Trophoblast cell (in vitro differentiated cells and primary cell): ENCODE data around the gene EHD4.

Experiments used
- DNase-seq, 2 donors: peaks; one replicate each; pipeline ENCODE4 v3.0.0-alpha.2; 2016
- H2AFZ ChIP-seq: 2 replicates; pipeline ENCODE4 v1.6.1; 2013; ENCODE audit warnings: low read length, moderate library complexity, mild to moderate bottlenecking; ENCODE audit not compliant: insufficient read depth, poor library complexity
- H2AK5ac ChIP-seq: 2 replicates; pipeline ENCODE4 v1.6.1; 2013; ENCODE audit warnings: mild to moderate bottlenecking, low read length
- H2BK120ac ChIP-seq: 2 replicates; pipeline ENCODE4 v1.6.1; 2013; ENCODE audit warnings: low read length, mild to moderate bottlenecking, moderate library complexity; ENCODE audit not compliant: insufficient read depth, poor library complexity
- H2BK12ac ChIP-seq: 2 replicates; pipeline ENCODE4 v1.6.1; 2013; ENCODE audit warnings: mild to moderate bottlenecking, low read length, moderate library complexity
- H2BK5ac ChIP-seq: 2 replicates; pipeline ENCODE4 v1.6.1; 2013; ENCODE audit warnings: low read length, low read depth, moderate library complexity, mild to moderate bottlenecking; ENCODE audit not compliant: poor library complexity
- H3K14ac ChIP-seq: 2 replicates; pipeline ENCODE4 v1.6.1; 2013; ENCODE audit warnings: mild to moderate bottlenecking, low read length
- H3K18ac ChIP-seq: 2 replicates; pipeline ENCODE4 v1.6.1; 2013; ENCODE audit warnings: mild to moderate bottlenecking, low read length
- H3K23ac ChIP-seq: 2 replicates; pipeline ENCODE4 v1.6.1; 2013; ENCODE audit warnings: low read length
- H3K27ac ChIP-seq: 2 replicates; pipeline ENCODE4 v1.5.1; 2013; ENCODE audit warnings: low read depth, mild to moderate bottlenecking, inconsistent platforms, low read length, moderate library complexity
- H3K27me3 ChIP-seq: 2 replicates; pipeline ENCODE4 v1.6.1; 2013; ENCODE audit warnings: inconsistent platforms, mild to moderate bottlenecking, low read length, moderate library complexity; ENCODE audit not compliant: insufficient read depth
- H3K36me3 ChIP-seq, 2 experiments: 1 replicate in 1 of 2; 2 replicates in 1 of 2; pipeline ENCODE4 v1.6.1; 2013; ENCODE audit warnings: low read length in 2 of 2, mild to moderate bottlenecking in 2 of 2, moderate library complexity in 1 of 2; ENCODE audit not compliant: insufficient read depth in 2 of 2, control insufficient read depth in 1 of 2
- H3K4ac ChIP-seq: 2 replicates; pipeline ENCODE4 v1.6.1; 2013; ENCODE audit warnings: low read depth, mild to moderate bottlenecking, low read length, moderate library complexity
- H3K4me1 ChIP-seq, 2 experiments: 1 replicate in 1 of 2; 2 replicates in 1 of 2; pipeline ENCODE4 v1.6.1; 2013; ENCODE audit warnings: low read length in 2 of 2, mild to moderate bottlenecking in 2 of 2, moderate library complexity in 1 of 2; ENCODE audit not compliant: insufficient read depth in 2 of 2, control insufficient read depth in 1 of 2
- H3K4me2 ChIP-seq: 2 replicates; pipeline ENCODE4 v1.6.1; 2013; ENCODE audit warnings: inconsistent platforms, mild to moderate bottlenecking, low read length, moderate library complexity
- H3K4me3 ChIP-seq: 2 replicates; pipeline ENCODE4 v1.5.1; 2013; ENCODE audit warnings: mild to moderate bottlenecking, low read depth, low read length, inconsistent platforms
- H3K79me1 ChIP-seq: one replicate; pipeline ENCODE4 v1.6.1; 2013; ENCODE audit warnings: low read length
- H3K79me2 ChIP-seq: 2 replicates; pipeline ENCODE4 v1.6.1; 2013; ENCODE audit warnings: low read length, mild to moderate bottlenecking; ENCODE audit not compliant: control insufficient read depth, insufficient read depth, poor library complexity
- H3K9ac ChIP-seq: 2 replicates; pipeline ENCODE4 v1.6.1; 2013; ENCODE audit warnings: mild to moderate bottlenecking, low read length
- H3K9me3 ChIP-seq: 2 replicates; pipeline ENCODE4 v1.6.1; 2013; ENCODE audit warnings: low read depth, mild to moderate bottlenecking, control low read depth, inconsistent platforms, low read length; ENCODE audit not compliant: insufficient read depth
- H4K12ac ChIP-seq: 2 replicates; pipeline ENCODE4 v1.6.1; 2013; ENCODE audit warnings: low read depth, mild to moderate bottlenecking, low read length, moderate library complexity
- H4K8ac ChIP-seq: 2 replicates; pipeline ENCODE4 v1.6.1; 2013; ENCODE audit warnings: low read depth, mild to moderate bottlenecking, low read length, moderate library complexity
- H4K91ac ChIP-seq: one replicate; pipeline ENCODE4 v1.6.1; 2013; ENCODE audit warnings: low read depth, mild to moderate bottlenecking, low read length, moderate library complexity
- WGBS: extraction: QIAGEN DNeasy Blood & Tissue Kit; methylation state at CpG from one replicate; pipeline ENCODE4 v1.1.7; 2013; ENCODE audit warnings: missing lambda C conversion rate; ENCODE audit not compliant: insufficient read length, insufficient coverage; ENCODE audit errors: extremely low coverage; 5-methylcytosine and 5-hydroxymethylcytosine counted together

The EHD4 gene

DNA sequence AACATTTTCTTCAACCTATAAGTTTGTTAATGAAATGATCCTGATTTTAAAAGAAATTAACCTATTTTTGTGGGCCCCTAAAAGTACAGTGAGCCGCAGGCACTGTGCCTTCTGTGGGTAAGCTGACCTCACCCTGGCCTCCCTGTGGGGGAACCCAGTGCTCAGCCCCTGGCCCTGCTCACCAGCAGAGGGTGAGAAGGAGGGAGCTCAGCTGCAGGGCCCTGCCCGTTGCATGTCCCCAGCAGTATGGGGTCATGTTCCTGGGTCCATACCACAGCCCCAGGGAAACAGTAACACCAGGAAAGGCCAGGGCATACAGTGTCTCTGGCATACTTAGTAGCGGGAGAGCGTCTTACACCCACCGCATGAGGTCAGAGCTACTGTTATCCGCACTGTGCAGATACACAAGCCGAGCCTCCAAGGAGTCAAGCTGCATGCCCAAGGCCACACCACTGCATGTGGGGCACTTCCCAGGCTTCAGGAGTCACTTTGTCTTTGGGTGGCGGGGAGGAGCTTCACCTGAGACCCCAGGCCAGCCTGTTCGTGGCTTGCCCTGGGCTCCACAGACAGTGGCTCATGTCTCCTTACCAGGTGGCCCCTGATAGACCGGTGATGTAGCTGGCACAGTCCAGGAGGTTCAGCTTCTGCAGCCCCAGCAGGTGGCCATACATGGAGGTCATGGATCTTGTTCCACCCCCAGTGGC lies 22.6 kb upstream of the EHD4 start:
- H2BK5ac ChIP-seq, result no peak overlapping the region
- H2BK120ac ChIP-seq, result no peak overlapping the region
- H3K9ac ChIP-seq, result no peak overlapping the region
- DNase-seq, result no peak
- no peak overlapping the region for H3K4ac ChIP-seq
- H3K9me3 ChIP-seq, result peaks cover 3% of the 10 kb centered on the region
- no peak overlapping the region for H3K27ac ChIP-seq
- H4K12ac ChIP-seq, result no peak overlapping the region
- no peaks in the 10 kb centered on the region for H3K79me1 ChIP-seq
- H2BK12ac ChIP-seq, result no peak overlapping the region
- no peaks in the 10 kb centered on the region for H3K27me3 ChIP-seq
- H3K4me2 ChIP-seq, result no peak overlapping the region
- H3K23ac ChIP-seq, result no peak overlapping the region
- no peaks in the 10 kb centered on the region for H3K79me2 ChIP-seq
- WGBS, result no CpG with 5 or more reads among the region's 10 CpGs
- H3K18ac ChIP-seq, result no peak overlapping the region
- H2AK5ac ChIP-seq, result no peak overlapping the region
- no peaks in the 10 kb centered on the region for H3K36me3 ChIP-seq
- H3K4me3 ChIP-seq, result no peak overlapping the region
- H4K8ac ChIP-seq, result no peak overlapping the region
- no peaks in the 10 kb centered on the region for H3K4me1 ChIP-seq
- no peak overlapping the region for H3K14ac ChIP-seq
- no peak overlapping the region for H4K91ac ChIP-seq
- no peak overlapping the region for H2AFZ ChIP-seq

DNA sequence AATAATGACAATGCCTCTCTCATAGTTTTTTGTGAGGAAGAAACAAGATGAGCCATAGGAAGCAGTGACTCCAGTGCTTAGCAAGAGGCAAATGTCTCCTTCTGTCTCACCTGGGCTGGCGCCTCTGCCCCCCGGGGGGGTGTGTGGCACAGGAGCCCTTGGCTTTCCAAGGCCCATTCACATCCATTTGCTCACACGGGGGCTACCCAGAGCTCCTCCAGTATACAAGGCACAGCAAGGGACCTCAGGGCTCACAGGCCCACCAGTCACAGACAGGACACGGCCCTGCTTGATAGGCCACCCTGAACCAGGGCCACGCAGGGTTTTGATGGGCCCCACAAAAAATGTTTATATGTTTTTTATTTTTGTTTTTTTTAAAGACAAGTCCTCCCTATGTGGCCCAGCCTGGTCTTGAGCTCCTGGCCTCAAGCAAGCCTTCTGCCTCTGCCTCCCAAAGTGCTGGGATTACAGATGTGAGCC lies 21.9 kb upstream of the EHD4 start:
- no peak overlapping the region for H2BK5ac ChIP-seq
- H3K4me2 ChIP-seq, result no peak overlapping the region
- no peaks in the 10 kb centered on the region for H3K27me3 ChIP-seq
- H4K91ac ChIP-seq, result no peak overlapping the region
- H3K9ac ChIP-seq, result no peak overlapping the region
- no peak overlapping the region for H3K27ac ChIP-seq
- no peak overlapping the region for H2AK5ac ChIP-seq
- no peak overlapping the region for H3K14ac ChIP-seq
- no peak overlapping the region for H3K18ac ChIP-seq
- H3K79me1 ChIP-seq, result no peaks in the 10 kb centered on the region
- H2BK120ac ChIP-seq, result no peak overlapping the region
- no peak overlapping the region for H3K23ac ChIP-seq
- peaks cover 3% of the 10 kb centered on the region for H3K9me3 ChIP-seq
- no CpG with 5 or more reads among the region's 5 CpGs for WGBS
- no peaks in the 10 kb centered on the region for H3K4me1 ChIP-seq
- no peak overlapping the region for H2AFZ ChIP-seq
- no peaks in the 10 kb centered on the region for H3K79me2 ChIP-seq
- H3K4me3 ChIP-seq, result no peak overlapping the region
- no peak overlapping the region for H4K8ac ChIP-seq
- no peak overlapping the region for H3K4ac ChIP-seq
- H3K36me3 ChIP-seq, result no peaks in the 10 kb centered on the region
- no peak overlapping the region for H4K12ac ChIP-seq
- DNase-seq, result no peak
- H2BK12ac ChIP-seq, result no peak overlapping the region

DNA sequence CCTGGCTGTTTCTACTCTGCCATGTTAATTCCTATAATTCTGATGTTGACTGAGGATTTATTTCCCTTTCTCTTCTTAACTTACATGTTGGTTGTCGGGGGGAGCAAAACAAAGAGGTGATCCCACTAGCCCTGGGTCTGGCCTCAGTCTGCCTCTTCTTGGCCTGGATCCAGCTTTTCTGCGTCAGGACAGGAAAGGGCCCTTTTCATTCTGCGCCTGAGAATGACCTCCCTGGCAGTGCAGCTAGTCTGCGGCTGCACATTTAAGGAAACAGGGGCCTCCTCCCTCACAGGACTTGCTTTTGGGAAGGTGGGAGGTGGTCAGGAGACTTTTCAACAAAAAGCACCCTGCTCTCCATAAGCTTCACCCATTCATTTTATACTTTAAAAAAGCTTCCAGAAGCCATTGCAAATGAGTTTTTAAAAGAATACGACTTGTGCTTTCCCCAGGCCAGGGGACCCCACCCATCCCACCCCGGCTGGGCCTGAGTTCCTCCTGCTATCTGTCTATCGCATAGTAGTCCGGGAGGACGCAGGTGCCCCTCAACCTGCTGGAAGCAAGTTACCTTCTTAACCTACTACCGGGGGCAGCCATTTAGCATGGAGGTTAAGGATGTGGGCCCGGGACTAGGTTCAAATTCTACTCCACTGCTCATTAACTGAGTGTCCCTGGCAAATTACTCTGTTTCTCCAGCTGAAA lies 21.3 kb upstream of the EHD4 start:
- no peak overlapping the region for H3K23ac ChIP-seq

DNA sequence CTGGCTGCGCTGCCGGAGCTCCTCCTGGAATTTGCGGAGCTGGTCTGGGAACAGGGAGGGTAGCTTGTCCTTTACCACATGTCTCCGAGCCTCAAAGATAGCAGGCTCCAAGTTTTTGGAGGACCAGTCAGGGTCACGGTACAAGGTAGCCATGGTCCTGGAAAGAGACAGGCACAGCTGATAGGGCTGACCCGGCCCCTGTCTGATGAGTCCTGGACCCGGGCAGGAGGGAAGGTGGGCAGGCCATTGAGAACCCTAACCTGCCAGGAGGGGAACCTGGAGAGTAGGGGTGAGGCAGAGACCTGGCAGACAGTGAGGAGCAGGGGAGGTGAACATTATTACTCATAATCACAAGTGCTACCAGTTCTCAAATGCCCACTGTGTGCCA lies 20.4 kb upstream of the EHD4 start:
- Histone ChIP-seq H3K18ac (no peak overlapping the region), H4K8ac (no peak overlapping the region), H3K27me3 (no peaks in the 10 kb centered on the region), H2AFZ (no peak overlapping the region), H3K79me2 (no peaks in the 10 kb centered on the region), H3K36me3 (no peaks in the 10 kb centered on the region), H3K4me3 (no peak overlapping the region), H3K4me1 (no peaks in the 10 kb centered on the region), H3K4me2 (no peak overlapping the region), H3K14ac (no peak overlapping the region), H4K91ac (no peak overlapping the region), H3K23ac (no peak overlapping the region), H3K79me1 (no peaks in the 10 kb centered on the region), H3K9me3 (peaks cover 3% of the 10 kb centered on the region), H4K12ac (no peak overlapping the region), H2BK5ac (no peak overlapping the region), H2AK5ac (no peak overlapping the region), H3K4ac (no peak overlapping the region), H3K27ac (no peak overlapping the region), H2BK120ac (no peak overlapping the region), H3K9ac (no peak overlapping the region), H2BK12ac (no peak overlapping the region)
- WGBS, result no CpG with 5 or more reads among the region's 7 CpGs
- DNase-seq, result no peak

More for the DNA sequence above, 21.3 kb upstream of the EHD4 start:
- H3K4me1 ChIP-seq, result no peaks in the 10 kb centered on the region
- H4K91ac ChIP-seq, result no peak overlapping the region
- no peak for DNase-seq
- no peak overlapping the region for H3K18ac ChIP-seq
- H3K4ac ChIP-seq, result no peak overlapping the region
- H3K14ac ChIP-seq, result no peak overlapping the region
- no peak overlapping the region for H2BK12ac ChIP-seq
- H3K27ac ChIP-seq, result no peak overlapping the region
- H3K79me1 ChIP-seq, result no peaks in the 10 kb centered on the region
- no peak overlapping the region for H4K12ac ChIP-seq
- WGBS, result no CpG with 5 or more reads among the region's 11 CpGs
- H3K9me3 ChIP-seq, result peaks cover 3% of the 10 kb centered on the region
- H2AFZ ChIP-seq, result no peak overlapping the region
- H3K4me3 ChIP-seq, result no peak overlapping the region
- H4K8ac ChIP-seq, result no peak overlapping the region
- no peaks in the 10 kb centered on the region for H3K79me2 ChIP-seq
- H2BK120ac ChIP-seq, result no peak overlapping the region
- no peaks in the 10 kb centered on the region for H3K36me3 ChIP-seq
- no peak overlapping the region for H2BK5ac ChIP-seq
- no peaks in the 10 kb centered on the region for H3K27me3 ChIP-seq
- H3K9ac ChIP-seq, result no peak overlapping the region
- no peak overlapping the region for H2AK5ac ChIP-seq
- no peak overlapping the region for H3K4me2 ChIP-seq
